CD4-positive, alpha-beta T cell treated with Interleukin-4 for 1 hour (primary cell): ENCODE data around the gene CISD1.
"Not testable (repeated sequence)": the region's sequence is repeated elsewhere in the genome, so short reads cannot be mapped to it uniquely, and the experiment has no call there.

Experiments
- DNase-seq, 2 donors: peaks; one replicate each; pipeline ENCODE4 v3.0.0-alpha.2; 2020 to 2022

Gene CISD1

DNA sequence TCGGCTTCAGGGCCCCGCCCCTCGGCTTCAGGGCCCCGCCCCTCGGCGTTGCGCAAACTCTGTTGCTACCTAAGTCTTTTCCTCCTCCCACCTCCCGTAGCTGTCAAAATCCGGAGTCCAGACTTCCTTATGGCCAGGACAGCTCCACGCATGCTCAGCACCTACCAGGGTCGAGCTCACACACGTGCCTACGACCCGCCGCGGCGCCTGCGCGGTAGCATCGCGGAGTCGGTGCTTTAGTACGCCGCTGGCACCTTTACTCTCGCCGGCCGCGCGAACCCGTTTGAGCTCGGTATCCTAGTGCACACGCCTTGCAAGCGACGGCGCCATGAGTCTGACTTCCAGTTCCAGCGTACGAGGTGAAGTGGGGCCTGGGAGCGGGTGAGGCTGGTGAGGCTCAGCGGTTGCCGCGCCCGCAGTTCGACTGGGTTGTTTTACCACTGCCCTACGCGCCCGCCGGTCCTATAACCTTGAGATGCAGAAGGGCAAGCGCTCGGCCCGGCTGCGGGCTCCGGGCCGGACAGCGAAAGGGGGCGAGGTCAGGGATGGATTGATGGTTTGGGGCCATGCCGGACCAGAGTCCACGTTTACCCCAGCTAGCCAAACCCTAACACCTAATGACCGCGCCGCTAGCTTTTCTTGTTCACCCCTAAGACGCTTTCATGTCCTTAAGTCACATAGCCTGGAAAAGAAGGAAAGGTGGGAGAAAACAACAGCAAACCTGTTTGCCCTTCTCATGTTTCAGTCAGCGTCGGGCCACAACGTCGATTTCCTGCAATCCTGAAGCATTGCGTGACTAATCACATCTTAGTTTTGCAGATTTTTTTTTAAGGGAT, at the start of gene CISD1:
Gene CISD1, plus strand, starts transcription at position 217 of the 836 bp plus-strand sequence. Its CDS starts 112 bp downstream, at position 329.
- DNase-seq: peak; percentile 97 to 98

DNA sequence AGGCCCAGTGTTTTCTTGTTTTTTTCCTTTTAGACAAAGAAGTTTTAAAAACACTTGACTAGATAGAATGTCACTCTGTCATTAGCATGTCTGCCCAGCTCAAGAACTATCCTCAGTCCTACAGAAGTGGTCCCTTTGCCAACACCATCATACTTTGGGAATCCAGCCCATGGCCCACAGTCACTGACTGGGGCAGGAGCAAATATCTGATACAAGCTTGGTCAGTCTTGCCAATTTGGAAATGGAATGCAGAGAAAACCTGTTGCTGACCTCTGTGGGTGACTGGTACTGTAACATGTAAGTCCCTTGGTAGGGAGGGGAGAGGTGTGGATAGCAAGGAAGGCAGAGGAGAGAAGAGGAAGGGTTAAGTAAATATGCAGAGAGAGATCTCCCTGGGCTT, 49.1 kb upstream of the CISD1 start:
- DNase-seq: no peak

DNA sequence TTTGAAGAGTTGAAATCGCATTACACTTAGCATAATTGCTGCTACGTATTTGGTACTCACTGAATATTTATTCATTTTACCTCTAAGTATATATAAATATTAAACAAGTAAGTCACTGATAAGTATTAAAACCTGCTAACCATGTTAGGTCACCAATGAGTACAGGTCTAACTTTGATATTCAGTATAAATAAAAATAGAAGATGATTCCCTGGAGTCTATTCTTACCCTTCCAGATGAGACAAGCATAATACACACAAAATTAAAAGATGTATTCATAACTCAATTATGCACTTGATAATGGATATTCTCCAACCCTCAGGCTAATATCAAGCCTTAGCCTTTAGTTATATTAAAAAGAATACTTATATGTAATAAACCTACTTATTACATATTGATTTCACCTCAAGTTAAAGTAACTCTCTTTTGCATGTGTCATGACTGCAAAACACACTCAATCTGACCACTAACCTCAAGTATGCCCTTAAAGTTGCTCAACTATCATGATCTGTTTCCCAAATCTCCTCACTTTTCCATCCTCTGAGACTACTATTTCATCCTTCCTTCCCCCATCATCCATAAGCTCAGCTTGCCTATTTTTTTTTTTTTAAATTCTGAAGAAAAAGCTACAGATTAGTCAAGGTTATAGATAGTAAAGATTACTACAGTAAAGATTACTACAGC, 48.1 kb upstream of the CISD1 start:
- no peak for DNase-seq

DNA sequence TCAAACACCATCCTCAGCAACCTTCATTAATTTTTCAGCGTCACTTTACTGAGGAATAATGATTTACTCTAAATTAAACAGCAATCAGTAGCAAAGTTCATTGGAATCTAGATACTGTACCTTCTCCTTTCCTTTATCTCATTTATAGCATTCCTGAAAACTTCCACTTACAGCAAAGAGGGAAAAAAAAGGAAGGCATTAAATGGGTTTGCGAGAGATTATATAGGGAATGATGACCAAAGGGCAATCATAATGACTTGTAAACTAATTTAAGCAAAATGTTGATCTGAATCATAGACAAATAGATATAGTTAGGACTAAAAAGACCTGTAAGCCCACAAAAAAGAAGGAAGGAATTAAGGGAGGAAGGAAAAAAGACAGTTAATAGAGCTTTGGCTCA, 43.3 kb upstream of the CISD1 start:
- DNase-seq: no peak

DNA sequence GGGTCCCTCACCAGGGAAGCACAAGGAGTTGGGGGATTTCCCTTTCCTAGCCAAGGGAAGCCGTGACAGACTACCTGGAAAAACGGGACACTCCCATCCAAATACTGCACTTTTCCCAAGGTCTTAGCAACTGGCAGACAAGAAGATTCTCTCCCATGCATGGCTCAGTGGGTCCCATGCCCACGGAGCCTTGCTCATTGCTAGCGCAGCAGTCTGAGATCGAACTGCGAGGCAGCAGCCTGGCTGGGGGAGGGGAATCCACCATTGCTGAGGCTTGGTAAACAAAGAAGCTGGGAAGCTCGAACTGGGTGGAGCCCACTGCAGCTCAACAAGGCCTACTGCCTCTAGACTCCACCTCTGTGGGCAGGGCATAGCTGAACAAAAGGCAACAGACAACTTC, 39.1 kb upstream of the CISD1 start:
- not testable (repeated sequence) for DNase-seq

DNA sequence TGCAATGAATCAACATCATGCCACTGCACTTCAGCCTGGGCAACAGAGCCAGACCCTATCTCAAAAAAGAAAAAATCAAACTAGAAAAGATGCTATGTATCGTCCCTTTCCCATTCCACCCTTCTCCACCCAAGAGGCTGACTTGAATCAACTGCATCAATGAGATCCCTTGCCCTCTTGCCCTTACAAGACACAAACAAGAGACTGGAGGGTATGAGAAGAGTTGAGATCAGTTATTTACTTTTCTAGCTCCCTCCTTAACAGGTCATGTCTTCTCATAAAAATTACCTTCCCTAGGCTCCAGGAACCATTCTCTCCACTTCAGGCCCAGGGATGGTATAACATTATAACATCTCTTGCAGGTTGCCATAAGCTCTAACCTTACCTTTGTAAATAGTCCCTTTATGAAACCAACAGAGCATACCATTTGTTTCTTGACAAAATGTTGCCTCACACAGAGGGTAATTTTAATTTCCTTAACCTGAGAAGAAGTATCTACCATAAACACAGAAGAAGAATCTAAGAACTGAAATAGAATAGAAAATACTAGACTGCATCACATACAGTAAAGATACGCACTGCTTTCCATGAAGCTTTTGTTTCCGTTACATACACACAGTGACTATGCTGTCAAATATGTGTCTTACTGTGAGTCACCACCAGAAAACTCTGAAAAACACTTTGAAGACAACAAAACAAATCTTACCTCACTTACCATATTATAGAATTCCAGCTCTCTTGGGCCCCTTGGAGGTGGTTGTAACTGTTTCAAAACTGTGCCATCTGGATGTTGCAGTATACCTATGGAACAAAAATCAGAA, 31.7 kb upstream of the CISD1 start:
- DNase-seq: no peak

DNA sequence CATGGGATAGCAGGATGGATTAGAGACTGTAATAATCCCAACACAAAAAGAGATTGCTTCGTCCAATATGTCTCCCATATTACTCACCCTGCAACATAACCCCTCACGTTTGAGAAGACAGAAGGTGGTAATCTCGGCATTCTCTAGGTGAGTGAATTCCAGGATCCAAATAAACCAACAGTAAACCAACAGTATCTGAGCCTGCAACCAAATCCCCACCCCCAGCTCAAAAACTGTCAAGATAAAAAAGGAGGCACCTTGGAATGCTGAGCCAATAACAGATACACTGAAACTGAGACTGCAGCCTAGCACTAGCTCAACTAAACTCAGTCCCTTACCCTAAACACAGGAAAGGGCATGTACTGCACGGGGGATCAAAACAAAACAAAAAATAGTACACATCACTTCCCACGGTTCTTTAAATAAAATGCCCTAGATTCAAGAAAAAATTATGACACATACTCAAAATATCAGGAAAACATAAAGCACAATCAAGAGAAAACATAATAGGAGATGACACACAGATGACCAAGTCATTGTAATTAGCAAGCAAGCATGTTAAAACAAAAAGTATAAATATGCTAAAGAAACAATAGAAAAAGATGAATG, 29.3 kb upstream of the CISD1 start:
- no peak for DNase-seq

DNA sequence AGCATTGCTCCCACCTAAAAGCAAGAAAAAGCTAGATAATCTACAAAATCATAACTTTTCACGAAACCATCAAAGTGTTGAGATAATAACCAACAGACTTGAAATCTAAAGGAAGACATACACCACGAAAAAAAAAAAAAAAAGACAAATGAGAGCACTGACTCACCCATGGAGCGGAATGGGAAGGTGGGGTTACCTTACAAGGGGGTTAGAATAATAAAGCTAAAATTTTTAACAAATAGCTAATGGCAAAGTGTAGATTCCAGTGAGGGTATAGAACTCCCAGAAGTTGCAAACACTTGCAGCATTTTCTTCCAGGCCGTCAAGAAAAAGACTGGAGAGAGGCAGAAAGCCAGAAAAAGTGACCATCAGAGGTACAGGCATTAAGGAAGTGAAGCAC, 28.4 kb upstream of the CISD1 start:
- no peak for DNase-seq

DNA sequence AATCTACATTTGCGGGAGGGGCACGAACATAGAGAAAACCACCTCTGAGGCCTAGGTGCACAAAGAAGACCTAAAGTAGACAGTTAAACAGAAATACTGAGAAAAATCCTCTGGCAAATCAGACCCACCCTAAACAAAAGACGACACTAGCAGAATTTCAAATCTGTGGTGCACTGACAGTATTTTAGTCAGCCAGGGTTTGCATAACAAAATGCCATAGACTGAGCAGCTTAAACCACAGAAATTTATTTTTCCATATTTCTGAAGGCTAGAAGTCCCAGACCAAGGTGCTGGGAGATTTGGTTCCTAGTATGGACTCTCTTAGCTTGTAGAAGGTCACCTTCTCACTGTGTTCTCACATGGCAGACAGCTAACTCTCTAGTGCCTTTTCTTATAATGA, 27.6 kb upstream of the CISD1 start:
- no peak for DNase-seq

DNA sequence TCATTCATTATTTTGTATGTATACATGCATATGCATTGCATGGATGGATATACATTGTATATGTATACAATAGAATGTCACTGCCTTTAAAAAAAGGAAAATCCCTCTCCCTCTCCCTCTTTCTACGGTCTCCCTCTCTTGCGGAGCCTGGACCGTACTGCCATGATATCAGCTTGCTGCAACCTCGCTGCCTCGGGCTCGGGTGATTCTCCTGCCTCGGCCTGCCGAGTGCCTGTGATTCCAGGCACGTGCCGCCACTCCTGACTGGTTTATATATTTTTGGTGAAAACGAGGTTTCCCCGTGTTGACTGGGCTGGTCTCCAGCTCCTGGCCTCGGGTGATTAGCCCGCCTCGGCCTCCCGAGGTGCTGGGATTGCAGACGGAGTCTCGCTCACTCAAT, 25.7 kb upstream of the CISD1 start:
- DNase-seq: no peak

DNA sequence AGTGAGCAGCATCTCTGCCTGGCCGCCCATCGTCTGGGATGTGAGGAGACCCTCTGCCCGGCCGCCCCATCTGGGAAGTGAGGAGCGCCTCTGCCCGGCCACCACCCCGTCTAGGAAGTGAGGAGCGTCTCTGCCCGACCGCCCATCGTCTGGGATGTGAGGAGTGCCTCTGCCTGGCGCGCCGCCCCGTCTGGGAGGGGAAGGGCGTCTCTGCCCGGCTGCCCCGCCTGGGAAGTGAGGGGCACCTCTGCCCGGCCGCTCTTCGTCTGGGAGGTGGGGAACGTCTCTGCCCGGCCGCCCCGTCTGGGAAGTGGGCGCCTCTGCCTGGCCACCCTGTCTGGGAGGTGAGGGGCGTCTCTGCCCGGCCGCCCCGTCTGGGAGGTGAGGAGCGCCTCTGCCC, 25.2 kb upstream of the CISD1 start:
- not testable (repeated sequence) for DNase-seq

DNA sequence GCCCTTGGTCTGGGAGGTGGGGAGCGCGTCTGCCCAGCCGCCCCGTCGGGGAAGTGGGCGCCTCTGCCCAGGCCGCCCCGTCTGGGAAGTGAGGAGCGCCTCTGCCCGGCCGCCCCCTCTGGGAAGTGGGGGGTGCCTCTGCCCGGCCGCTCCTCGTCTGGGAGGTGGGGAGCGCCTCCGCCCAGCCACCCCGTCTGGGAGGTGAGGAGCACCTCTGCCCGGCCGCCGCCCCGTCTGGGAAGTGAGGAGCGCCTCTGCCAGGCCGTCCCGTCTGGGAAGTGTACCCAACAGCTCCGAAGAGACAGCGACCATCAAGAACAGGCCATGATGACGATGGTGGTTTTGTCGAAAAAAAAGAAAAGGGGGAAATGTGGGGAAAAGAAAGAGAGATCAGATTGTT, 24.7 kb upstream of the CISD1 start:
- DNase-seq: not testable (repeated sequence)

DNA sequence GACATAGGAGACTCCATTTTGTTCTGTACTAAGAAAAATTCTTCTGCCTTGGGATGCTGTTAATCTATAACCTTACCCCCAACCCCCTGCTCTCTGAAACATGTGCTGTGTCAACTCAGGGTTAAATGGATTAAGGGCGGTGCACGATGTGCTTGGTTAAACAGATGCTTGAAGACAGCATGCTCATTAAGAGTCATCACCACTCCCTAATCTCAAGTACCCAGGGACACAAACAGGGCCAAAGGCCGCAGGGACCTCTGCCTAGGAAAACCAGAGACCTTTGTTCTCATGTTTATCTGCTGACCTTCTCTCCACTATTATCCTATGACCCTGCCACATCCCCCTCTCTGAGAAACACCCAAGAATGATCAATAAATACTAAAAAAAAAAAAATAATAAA, 24.3 kb upstream of the CISD1 start:
- DNase-seq: not testable (repeated sequence)

DNA sequence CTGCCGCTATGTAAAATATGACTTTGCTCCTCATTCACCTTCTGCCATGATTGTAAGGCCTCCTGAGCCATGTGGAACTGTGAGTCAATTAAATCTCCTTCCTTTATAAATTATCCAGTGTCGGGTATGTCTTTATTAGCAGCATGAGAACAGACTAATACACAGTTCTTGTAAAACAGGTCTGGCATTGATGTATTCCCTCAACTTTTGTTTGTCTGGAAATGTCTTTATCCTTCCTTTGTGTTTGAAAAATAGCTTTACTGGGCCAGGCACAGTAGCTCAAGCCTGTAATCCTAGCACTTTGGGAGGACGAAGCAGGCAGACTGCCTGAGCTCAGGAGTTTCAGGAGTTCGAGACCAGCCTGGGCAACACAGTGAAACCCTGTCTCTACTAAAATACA, 15.8 kb upstream of the CISD1 start:
- no peak for DNase-seq

DNA sequence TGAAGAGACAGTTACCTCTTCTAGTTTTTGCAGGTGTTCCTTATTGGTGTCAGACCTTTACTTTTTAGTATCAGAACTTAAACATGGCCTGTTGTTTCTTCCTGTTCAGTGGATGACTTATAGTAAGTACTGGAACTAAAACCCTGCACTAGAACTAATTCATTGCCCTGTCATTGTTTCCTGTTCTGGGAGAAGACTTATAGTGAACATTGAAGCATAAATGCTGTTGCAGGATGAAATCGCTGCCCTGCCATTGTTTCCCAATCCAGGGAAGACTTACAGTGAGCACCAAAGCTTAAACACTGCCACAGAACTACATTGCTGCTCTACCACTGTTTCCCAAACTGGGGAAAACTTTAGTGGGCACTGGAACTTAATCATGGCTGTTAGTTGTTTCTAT, 14.3 kb upstream of the CISD1 start:
- DNase-seq: no peak

DNA sequence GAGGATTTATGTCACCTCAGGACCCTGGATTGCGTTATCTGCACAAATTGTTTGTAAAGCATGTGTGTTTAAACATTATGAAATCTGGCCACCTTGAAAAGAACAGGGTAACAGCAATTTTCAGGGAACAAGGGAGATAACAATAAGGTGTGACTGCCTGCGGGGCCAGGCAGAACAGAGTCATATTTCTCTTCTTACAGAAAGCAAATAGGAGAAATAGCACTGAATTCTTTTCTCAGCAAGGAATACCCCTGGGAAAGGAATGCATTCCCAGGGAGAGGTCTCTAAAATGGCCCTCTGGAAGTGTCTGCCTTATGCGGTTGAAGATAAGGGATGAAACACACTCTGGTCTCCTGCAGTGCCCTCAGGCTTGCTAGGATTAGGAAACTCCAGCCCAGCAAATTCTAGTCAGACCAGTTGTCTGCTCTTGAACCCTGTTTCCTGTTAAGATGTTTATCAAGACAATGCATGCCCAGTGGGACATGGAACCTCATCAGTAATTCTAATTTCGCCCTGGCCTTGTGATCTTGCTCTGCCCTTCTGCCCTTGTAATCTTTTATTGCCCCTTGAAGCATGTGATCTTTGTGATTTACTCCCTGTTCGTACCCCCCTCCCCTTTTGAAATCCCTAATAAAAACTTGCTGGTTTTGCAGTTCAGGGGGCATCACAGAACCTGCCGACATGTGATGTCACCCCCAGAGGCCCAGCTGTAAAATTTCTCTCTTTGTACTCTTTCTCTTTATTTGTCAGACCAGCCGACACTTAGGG, 12.8 kb upstream of the CISD1 start:
- DNase-seq: not testable (repeated sequence)

DNA sequence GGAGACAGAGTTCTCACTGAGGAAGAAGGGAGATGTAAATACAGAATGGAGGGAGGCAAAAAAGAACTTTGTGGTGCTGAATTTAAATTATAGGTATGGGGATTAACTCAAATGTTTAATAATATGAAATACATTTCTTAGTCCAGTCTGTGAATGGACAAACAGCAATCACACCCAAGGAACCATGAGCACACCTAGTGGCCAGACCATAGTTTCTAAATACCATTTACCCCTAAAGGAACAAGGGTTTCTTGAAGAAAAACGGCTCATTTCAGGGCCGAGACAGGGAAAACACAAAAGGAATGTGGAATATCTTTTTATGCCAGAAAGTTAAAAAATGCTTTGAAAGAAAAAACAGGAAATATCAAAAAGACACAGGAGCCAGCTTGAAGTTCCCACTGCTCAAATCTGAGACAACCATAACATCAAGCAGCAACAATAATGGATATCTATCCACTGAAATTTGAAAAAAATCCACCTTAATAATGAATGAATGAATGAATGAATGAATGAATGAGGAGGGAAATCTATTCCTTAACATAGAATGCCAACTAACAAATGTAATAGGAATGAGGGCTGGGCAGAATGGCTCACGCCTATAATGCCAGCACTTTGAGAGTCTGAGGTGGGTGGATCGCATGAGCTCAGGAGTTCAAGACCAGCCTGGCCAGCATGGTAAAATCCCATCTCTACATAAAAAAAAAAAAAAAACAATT, 9.8 kb upstream of the CISD1 start:
- DNase-seq: no peak

DNA sequence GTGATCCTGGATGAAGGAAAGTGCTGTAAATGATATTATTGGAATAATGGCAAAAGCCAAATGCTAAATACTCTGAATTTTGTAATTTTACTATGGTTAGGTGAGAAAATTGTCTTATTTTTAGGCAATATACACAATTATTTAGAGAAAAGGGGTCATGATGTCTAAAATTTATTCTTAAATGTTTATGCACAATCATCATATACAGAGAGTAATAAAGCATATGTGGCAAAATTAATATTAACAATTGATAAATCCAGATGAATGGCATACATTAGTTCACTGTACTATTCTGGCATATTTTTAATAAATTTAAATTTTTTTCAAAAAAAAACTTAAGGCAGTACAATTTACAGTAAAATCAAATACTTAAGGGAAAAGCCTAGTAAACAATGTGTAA, 8.6 kb upstream of the CISD1 start:
- no peak for DNase-seq

DNA sequence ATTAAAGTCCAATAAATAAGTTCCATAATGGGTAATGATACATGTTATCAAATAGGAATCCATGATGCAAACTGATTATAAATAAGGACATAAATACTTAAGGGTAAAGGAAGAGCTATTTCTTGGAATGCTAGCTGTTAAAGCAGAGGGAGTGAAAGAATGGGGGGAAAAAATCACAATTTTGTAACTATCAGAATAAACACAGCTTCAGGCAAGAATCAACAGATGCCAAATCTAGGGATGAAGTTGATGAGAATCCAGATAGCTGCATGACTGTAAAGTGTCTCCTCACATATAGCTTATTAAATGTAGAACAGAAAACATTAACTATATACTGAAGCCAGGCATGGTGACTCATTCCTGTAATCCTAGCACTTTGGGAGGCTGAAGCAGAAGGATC, 6.2 kb upstream of the CISD1 start:
- no peak for DNase-seq

DNA sequence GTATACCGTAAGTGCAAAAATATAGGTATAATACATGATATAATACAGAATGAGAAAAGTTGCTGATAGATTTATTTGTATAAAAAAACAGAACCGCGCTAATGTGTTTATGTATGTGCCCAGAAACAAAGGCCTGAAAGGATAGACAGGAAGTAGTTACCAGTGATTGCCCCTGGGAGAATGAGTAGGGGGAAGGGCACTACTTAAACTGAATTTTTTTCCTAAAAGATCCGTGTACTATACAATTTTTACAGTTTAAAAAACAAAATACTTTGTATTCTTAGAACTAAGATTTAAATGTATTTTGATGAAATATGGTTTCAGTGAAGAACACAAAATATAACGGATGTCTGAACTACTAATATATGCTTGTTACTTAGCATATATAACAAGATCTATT, 4.2 kb upstream of the CISD1 start:
- no peak for DNase-seq

DNA sequence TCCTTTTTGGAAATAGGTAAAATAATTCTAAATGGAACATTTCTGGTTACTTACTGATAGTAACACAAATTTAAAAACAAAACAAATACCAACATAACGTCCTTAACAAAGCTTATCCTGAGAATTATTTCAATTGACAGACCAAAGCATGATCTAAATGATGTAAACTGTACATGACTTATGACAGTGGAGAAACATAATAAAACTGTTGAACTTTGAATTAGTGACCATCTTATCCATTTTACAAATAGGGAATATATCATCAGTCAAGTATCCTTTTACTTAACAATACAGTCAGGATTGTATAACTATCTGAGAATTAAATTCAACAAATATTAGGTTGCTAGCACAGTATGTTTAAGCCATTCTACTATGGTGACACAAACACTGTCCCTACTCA, 3.7 kb upstream of the CISD1 start:
- DNase-seq: no peak
